Measurements from ENCODE around the gene MRGPRD.
"Not testable (repeated sequence)": the region's sequence is repeated elsewhere in the genome, so short reads cannot be mapped to it uniquely, and the experiment has no call there.

Gene MRGPRD

DNA sequence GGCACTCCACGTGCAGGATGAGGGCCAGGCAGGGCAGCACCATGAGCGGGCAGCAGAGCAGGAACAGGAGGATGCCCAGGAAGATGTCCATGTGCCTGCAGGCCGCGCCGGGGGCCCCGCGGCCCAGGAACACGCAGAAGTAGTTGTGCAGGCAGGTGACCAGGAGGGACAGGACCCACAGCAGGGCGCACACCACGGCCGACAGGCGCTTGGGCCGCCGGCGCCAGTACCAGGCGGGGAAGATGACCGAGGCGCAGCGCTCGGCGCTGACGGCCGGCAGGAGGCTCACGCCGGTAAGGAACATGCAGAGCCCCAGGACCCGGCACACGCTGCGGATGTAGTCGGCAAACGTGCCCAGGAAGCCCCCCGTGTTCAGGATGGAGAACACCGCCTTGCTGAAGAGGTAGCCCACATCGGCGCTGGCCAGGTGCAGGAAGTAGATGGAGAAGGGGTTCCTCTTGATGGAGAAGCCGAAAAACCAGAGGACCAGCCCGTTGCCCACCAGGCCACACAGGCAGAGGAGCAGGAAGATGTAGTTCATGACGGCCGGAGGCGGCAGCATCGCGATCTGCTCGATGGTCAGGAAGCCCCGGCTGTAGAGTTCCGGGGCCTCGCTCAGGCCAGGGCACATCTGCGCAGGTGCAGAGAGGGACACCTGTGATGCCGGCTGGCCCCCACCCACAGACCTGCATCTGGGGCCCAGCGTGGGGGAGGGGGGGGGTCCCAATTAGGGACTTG is 25.0 kb upstream of the MRGPRD start:
- DNase-seq (ENCODE audit: low read depth), result no peak

DNA sequence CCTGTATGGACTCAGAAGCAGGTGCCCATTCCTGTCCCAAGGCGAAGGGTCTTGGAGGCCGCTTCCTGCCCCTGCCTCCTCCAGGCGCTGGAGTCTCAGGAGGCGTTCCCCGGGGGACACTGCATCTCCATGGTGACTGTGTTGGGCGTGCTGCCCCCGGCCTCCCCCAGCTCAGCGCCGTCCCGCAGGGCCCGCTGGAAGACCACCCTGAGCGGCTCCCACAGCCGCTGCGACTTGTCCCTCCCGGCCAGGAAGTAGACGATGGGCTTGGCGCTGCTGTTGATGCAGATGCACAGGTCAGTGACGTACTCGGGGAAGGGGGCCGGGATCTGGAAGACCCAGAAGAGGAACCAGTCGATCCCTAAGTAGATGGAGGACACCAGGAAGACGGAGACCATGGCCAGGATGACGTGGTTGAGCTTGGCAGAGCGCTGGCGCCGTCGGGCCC is 24.4 kb upstream of the MRGPRD start:
- no peak for DNase-seq (ENCODE audit: low read depth)

DNA sequence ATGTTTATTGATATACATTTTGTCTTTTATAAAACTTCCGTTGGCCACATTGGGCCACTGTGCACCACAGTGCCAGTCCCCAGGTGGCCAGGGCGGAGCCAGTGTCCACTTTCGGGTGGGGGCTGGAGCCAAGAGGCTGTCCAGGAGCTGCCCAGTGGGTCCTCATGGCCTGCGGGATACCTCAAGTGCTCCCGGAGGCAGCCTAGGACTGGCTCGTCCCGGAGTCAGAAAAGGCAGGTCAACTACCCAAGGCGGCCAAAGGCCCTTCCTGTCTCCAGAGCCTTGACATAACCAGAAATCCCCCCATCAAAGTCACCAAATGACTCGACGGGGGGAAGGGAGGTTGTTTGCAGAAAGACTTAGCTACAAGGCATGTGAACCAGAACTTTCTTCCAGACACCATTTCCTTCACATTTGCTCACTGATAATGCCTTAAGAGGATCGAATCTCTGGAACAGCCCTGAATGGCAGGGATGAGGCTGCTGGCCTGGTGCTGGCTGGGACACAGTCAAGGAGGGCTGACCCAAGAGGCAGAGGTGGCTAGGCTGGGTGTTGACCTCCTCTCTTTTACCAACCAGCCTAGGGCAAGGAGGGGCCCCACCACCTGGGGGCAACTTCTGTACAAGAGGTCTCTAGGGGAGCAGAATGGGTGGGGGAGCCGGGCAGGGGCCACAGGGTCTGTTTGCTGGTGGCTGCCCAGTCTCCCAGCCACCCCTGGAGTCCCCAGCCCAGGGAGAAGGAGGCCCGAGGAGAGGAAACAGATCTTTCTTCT is 23.8 kb upstream of the MRGPRD start:
- DNase-seq (ENCODE audit: low read depth), result no peak

DNA sequence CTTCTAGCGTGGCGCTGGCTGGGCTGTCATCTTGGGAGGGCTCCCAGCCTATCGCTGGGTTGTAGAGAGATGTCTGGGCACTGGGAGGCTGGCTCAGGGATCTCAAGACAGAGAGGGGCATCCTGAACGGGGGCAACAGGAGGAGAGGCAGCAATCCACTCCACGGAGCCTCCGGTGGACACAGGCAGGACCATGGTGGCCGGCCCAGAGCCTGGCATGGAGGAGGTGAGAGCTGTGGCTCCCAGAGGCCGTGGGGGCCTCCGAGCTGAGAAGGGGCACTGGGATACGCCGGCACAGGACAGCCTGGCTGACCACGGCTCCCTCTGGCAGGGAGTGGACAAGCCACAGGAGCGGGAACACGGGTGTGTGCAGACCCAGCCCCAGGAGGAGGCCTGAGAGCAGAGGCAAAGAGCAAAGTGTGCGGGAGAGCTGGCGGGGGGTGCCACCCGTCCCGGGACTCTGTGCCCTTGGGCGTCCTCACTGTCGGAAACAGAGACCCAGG is 23.1 kb upstream of the MRGPRD start:
- DNase-seq (ENCODE audit: low read depth), result no peak

DNA sequence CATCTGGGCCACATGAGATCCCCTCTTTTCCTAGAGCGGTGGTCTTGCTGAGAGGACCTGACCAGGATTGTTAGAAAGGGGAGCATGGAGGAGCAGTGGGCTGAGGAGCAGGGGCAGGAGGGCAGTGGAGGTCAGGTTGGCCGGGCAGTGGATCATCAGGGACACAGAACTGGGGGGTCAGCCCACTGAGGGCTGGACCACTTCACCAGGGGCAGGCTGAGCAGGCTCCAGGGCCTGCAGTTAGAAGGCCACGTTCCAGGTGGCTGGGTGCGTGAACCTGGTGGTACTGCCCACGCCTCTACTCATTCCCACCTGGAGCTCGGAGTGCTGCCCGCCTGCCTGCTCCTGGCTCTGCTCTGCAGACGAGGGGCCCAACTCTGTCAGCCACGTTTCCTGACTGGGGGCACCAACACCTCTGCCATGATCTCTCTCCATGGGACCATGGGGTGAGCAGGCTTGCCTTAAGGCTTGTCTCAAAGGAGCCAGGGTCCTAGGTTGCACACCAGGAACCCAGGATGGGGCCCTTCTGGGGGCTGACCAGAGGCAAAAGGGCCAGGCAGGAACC is 22.6 kb upstream of the MRGPRD start:
- DNase-seq (ENCODE audit: low read depth), result no peak

DNA sequence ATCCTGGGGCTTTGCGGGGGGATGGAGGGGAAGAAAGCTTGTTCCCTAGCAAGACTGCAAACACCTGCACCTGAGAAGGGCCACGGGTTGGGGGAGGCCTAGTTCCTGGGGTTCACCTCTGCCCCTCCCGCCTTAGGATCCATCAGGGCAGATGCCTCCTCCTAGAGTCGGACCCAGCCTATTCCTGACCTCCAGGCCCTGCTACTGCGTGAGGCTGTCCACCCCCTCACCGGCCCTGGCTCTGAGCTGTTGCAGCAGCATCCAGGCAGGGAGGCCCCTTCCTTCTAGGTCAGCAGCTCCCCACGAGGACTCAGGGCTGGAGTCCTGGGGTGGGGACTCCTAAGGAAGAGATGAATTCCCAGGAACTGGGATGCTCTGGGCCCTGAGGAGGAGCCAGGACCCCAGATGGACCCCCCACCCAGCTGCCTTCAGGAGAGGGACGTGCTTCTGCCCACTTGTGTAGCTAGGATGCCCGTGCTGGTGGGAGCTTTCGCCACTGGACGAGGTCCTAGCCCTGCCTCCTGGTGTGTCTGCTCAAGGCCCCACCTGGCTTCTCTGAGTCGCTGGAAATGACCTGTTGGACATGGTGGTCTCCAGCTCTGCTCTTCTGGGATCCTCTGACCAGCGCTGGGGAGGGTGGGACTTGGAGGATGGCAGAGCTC is 21.9 kb upstream of the MRGPRD start:
- no peak for DNase-seq (ENCODE audit: low read depth)

DNA sequence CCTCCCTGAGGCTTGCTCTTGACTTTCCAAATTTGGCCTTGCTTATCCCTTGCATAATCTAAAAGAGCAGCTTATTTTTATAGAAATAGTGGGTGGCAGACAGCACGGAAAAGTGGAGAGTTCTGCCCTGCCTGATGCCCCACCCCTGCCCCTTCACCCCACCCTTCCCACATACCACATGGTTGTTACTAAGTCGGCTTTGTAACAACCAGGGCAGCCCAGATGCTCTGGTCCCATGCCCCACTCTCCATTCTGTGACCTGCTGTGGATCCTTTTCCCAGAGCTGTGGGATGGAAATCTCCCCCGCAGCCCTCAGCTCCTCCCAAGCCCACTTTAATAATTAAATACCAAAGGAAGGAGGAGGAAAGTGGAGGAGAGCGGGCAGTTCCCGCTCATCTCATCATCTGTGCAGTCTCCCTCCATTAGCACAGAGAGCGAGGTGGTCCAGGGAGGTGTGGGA is 21.4 kb upstream of the MRGPRD start:
- DNase-seq (ENCODE audit: low read depth), result no peak

DNA sequence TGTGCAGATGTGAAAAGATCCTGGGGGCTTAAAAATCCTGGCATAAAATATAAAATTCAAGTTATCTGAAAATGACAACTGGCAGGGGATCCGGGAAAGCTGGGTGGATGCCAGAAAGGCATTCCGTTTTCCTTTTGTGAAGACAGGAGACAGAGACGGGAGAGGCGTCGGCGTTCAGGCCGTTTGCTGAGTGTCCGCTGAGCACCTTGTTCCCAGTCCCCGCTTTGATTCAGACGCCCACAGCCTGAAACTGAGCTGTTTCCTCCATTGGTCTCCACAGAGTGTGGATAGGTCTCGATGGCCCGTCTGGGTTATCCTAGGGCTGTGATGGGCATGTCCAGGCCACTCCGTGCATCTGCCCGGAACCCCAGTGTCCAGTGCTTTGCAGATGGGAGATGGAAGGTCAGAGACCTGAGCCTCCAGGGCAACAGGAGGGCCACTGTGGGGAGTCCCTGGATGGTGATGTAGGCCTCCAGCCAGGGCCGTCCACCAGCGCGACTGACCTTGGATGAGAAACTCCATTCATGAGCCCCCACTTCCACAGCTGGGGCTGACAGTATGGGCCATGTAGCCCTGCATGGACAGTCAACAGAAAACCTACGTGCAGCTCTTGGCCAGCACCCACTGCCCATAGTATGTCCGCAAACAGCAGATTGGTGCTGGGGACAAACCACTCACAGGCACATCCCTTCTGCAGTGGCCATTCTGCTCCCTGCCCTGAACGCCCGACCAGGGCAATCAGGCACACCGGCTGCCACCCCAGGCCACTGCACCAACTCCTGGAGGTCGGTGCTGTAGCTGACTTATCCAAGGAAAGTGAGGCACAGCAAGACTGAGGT is 20.7 kb upstream of the MRGPRD start:
- DNase-seq (ENCODE audit: low read depth), result no peak

DNA sequence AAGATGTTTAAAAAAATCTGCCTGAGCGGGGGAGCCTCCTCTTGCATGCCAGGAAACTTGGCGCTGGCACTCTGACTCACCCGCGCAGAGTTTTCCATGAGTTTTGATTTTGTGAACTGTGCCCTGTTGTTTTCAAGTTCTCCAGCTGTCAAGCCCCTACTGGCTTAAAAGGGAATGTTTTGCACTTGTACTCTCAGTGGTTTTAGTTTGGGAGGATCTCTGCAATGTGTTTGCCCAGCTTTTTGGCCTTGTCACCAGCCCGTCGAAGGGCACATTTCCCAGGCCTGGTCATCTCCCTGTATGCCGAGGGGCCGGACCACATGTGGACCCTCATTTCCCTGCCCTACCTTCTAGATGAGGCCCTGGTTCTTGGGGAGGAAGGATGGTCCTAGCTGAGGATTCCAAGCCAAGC is 20.1 kb upstream of the MRGPRD start:
- DNase-seq (ENCODE audit: low read depth), result no peak

DNA sequence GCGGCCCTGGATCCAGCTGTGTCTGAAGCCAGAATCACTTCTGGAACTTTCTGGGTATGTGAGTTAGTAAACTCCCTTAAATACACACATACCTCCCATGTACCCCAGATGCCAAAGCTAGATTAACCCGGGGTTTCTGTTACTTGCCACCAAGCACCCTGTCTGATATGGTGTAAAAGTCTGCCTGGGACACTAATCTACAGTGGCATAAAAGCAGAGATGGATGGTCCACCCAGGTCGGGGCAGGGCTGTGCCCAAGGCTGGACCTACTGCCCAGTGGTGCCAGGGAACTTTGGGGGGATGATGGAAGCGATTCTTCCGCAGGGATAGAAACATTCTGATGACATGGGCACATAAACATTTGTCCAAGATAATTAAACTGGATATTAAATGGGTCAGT is 19.6 kb upstream of the MRGPRD start:
- no peak for DNase-seq (ENCODE audit: low read depth)

DNA sequence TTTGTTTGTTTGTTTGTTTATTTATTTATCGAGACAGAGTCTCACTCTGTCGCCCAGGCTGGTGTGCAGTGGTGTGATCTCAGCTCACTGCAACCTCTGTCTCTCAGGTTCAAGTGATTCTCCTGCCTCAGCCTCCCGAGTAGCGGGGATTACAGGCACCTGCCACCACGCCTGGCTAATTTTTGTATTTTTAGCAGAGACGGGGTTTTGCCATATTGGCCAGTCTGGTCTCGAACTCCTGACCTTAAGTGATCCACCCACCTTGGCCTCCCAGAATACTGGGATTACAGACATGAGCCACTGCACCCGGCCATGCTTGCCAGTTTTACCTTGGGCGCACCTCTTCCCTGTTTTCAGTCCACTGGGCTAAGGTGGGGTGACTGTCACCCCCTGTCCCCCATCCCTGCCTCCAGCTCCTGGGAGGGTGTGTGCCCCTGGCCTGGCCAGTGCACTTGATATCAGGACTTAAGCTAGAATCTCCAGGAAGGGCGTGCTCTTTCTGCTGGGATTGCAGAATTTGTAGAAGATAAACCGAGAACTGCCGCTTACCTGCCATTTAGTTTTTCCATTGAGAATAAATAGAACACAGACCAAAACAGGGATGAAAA is 19.1 kb upstream of the MRGPRD start:
- not testable (repeated sequence) for DNase-seq (ENCODE audit: low read depth)

DNA sequence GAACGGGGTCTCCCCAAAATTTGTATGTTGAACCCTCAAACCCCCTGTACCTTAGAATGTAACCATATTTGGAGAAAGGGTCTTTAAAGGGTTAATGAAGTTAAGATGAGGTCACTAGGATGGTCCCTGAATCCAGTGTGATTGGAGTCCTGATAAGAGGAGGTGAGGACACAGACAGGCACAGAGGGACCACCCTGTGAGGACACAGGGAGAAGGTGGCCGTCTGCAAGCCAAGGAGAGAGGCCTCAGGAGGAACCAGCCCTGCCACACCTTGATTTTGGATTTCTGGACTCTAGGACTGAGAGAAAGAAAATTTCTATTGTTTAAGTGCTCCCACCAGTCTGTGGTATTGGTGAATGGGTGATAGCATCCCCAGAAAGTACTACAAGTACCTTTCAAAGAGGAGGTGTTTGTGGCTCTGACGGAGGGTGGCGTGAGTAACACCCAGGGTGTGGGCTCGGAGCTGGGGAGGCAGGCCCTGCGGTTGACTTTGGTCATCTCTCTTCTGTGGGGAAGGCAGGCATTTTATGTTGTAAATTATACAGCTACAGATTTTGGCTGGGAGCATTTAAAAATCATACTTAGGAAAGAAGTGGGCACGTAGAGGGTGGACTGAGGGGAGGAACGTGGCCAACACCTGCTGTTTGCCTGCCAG is 18.4 kb upstream of the MRGPRD start:
- DNase-seq (ENCODE audit: low read depth), result no peak

DNA sequence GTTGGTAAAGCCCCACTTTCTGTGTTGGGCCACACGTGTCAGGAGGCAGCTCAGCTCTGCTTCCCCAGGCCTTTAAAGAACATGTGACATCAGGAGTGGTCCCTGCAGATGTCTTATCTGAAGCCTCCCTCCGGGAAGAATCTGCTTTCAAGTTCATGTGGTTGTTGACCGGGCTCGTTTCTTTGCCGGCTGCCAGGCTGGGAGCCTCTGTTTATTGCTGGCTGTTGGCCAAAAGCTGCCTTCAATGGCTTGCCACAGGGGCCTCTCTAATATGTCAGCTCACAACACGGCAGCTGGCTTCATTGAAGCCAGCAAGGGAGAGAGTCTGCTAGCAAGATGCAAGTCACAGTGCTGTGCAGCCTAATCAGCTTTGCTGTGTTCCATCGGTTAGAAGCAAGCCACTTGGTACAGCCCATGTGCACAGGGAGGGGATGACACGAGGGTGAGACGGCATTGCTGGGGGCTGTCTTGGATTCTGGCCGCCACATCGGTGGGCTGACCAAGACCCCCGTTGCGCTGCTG is 17.7 kb upstream of the MRGPRD start:
- no peak for DNase-seq (ENCODE audit: low read depth)

DNA sequence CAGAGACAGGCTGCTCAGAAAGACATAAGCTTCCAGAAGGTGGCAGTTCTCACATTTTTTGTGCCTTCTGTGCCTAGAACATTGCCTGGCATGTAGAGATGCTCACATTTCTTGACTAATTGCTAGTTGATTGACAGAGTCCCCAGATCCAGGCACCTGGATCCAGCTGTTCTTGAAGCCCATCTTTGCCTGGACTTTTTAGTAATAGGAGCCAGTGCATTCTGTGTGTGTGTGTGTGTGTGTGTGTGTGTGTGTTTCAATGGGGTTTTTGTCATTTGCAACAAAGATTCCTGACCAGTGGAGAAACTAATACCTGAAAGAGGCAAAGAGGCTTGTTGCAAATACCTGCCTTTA is 17.2 kb upstream of the MRGPRD start:
- no peak for DNase-seq (ENCODE audit: low read depth)

DNA sequence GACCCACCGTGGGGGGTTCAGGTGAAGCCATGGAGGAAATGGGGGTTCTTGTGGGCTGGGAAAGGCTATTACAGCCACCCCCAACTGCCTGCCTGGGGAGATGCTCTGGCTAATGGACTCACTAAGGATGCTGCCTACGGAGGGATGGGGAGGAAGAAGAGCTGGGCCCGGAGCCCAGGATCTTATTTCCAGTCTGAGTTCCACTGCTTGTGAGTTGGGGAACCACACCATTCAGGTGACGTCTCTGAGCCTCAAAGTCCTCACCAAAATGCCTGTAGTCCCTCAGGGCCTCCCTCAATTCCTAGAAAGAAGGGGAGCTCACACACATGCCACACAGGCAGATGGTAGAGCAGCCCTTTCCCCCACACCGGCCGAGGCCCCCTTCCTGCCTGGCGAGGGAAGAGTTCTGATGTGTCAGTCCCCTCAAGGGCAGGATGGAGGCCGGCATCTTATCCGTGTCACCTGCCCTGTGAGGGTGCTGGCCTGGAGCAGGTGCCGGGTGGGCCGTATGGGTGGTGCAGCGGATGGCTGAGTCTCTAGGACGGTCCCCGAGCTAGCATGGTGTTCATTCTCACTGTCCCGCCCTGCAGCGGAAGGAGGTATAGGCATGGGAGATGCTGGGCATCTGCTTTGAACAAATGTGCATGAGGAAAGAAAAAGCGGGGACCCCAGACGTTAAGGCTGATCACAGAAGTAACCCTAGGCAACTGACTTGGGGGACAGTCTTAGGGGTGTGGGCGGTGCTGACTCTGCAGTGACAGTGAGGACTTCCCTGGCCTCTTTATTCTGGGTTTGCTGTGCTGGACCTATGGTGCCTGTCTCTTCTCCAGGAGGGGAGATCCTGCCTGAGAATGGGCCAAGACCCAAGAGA is 16.6 kb upstream of the MRGPRD start:
- no peak for DNase-seq (ENCODE audit: low read depth)

DNA sequence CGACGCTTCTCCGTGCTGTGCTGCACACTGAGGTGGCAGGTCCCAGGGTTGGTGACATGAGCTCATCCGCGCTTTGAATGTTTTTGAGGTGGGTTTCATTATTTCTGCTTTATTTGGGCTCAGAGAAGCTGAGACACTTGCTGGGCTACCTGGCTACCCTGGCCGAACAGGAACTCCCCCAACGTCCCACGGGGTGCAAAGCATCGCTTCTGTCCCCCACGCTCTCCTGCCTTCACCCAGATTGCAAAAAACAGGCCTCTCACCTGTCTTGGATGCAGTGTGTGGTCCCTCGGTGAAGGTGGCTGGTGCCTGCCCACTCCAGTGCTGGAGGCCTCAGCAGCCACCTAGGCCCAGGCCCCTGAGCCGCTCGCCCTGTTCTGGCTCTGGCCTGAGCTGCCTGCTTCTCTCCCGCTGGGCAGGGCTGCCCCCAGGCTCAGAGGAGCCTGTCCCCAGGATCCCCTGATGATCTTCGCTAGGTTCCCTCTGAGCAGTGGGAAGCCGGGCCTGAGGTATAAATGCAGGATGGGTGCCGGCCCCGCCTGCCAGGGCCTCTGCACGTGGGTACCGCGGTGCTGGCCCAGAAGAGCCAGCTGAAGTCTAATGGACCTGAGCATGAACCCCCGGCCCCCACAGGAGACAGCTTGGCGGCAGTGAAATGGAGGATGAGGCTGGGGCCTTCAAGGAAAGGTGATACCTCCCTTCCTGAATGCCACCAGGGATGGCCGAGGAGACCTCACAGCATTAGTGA is 15.8 kb upstream of the MRGPRD start:
- DNase-seq (ENCODE audit: low read depth), result no peak

DNA sequence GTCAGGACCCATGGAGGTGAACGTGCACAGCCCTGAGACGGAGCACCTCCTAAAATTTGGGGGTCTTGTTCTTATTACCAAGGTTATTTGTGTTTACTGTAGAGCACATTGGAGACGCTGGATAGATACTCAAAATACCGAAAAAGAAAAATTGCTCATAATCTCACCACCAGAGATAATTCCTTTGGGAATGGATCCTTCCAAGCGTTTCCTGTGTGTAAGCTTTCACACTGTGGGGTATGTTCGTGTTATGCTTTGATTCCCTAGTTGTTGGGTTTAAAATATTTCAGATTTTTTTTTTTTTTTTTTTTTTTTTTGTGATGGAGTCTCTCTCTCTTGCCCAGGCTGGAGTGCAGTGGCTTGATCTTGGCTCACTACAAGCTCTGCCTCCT is 14.1 kb upstream of the MRGPRD start:
- no peak for DNase-seq (ENCODE audit: low read depth)

DNA sequence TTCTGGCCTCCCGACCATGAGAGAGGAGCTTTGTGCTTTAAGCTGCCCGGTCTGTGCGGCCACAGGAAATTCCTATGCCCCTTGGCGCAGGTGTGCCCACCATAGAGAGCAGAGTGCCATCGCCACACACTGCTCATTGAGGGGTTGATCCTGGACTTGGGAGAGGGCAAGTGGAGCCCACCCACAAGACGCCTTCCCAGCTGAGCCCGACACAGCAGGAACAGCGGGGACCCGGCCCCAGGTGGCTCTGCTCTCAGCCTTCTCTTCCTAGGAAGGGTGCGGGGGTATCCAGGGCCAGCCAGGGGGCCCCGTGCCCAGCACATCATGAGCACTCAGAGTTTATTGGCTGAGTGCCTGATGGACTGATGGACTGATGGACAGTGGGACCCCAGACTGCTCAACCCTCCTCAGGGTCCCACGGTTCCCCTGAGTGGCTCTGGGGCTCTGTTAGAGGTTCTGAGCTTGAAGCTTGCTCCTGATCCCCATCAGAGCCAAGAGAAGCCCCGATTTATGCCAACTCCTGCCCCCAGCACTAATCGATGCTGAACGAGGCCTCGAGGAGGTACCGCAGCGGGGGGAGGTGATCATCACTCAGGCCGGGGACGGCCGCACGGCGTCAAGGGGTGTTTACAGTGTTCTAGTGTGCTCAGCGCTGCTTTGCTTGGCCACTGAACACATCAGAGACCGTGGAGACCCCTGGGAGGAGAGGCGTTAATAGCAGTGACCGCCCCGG is 13.5 kb upstream of the MRGPRD start:
- no peak for DNase-seq (ENCODE audit: low read depth)

Measured in CMK (cell line).